GM12892 (cell line): ENCODE results near the gene TDP2.

Source experiments
- POLR2A ChIP-seq: IDR thresholded peaks from 2 replicates; pipeline ENCODE4 v1.6.1; 2011; ENCODE audit warnings: low read depth, low read length, control low read depth
- POLR2AphosphoS5 ChIP-seq: IDR thresholded peaks from 2 replicates; pipeline ENCODE4 v1.6.1; 2011; ENCODE audit warnings: low read depth, low read length, control low read depth
- TAF1 ChIP-seq: IDR thresholded peaks from 2 replicates; pipeline ENCODE4 v1.6.1; 2011; ENCODE audit warnings: low read depth, mild to moderate bottlenecking, control low read depth, low read length, borderline replicate concordance

GRCh38 chr6:24659561-24659960 lies 7.1 kb downstream of the TDP2 start:
- no peak for TF ChIP-seq POLR2A
- no peak for TF ChIP-seq POLR2AphosphoS5
- no peak for TF ChIP-seq TAF1
